Measurements from ENCODE around the gene JAKMIP1.

DNA sequence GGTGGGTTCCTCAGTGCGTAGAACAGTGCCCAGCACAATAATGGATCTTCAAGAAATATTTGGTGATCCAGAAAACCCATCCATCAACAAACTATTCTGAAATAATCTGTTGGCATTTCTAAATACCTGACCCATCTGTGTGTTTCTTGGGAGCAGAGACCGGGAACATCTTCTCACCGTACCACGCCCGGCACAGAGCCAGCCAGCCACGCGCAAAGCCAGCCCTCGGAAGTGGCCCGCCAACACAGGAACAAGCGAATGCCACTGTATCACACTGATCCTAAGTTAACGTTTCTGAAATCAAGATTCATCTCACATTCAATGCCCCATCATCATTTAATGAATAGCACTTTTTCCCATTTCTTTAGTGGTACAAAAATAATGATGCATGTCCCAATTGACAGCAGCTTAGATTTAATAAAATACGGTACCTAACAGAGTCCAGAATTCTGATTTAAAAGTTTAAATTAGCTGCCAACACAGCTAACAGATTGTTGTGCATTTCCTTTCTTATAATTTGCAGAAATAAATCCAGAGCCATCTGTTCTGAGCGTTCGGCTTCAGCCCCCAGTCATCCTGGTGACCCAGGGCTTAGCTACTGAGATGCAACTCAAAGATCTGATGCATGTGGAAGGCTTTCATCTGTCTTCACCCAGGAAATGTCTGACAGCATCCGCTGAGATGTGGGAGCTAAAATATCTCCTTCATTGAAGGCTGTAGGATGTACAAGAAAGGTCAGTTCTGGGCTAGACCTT, 44.2 kb downstream of the JAKMIP1 start:
- TF ChIP-seq EZH2 (IDR thresholded peaks at IDR 0.05; ENCODE audit: insufficient read depth, poor library complexity, severe bottlenecking) (no peak), EZH2phosphoT487 (IDR thresholded peaks at IDR 0.05; ENCODE audit: insufficient read depth, low read depth) (no peak)

Measured in GM23248 (cell line).